Hepatocyte (in vitro differentiated cells): ENCODE measurements around the gene NEU3.
"Not testable (repeated sequence)": the region's sequence is repeated elsewhere in the genome, so short reads cannot be mapped to it uniquely, and the experiment has no call there.

ENCODE experiments used
- EZH2phosphoT487 ChIP-seq: fragments of 200-600 bp; sonication (generic); IDR thresholded peaks from one replicate; pipeline ENCODE4 v1.6.1; 2018; ENCODE audit warnings: antibody characterized with exemption, mild to moderate bottlenecking, low read depth, moderate library complexity; ENCODE audit not compliant: unreplicated experiment, severe bottlenecking
- TF ChIP-seq, protein P1 (sequence below): fragments of 200-600 bp; sonication (generic); IDR thresholded peaks from 2 replicates; pipeline ENCODE4 v1.5.1; 2016; ENCODE audit warnings: antibody characterized with exemption, mild to moderate bottlenecking; ENCODE audit not compliant: poor library complexity

DNA sequence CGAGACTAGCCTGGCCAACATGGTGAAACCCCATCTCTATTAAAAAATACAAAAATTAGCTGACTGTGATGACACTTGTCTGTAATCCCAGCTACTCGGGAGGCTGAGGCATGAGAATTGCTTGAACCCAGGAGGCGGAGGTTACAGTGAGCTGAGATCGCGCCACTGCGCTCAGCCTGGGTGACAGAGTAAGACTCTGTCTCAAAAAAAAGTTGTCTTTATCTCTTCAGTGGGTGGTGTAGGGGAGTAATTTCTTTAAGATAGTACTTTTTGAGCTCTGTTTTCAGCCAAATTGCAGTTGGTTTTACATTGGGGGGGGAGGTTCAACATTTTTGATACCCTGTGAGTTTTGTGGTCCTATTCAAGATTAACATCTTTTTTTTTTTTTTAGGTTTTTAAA, 28.6 kb upstream of the NEU3 start:
- TF ChIP-seq, protein P1, sequence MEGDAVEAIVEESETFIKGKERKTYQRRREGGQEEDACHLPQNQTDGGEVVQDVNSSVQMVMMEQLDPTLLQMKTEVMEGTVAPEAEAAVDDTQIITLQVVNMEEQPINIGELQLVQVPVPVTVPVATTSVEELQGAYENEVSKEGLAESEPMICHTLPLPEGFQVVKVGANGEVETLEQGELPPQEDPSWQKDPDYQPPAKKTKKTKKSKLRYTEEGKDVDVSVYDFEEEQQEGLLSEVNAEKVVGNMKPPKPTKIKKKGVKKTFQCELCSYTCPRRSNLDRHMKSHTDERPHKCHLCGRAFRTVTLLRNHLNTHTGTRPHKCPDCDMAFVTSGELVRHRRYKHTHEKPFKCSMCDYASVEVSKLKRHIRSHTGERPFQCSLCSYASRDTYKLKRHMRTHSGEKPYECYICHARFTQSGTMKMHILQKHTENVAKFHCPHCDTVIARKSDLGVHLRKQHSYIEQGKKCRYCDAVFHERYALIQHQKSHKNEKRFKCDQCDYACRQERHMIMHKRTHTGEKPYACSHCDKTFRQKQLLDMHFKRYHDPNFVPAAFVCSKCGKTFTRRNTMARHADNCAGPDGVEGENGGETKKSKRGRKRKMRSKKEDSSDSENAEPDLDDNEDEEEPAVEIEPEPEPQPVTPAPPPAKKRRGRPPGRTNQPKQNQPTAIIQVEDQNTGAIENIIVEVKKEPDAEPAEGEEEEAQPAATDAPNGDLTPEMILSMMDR = not testable (repeated sequence)
- not testable (repeated sequence) for TF ChIP-seq EZH2phosphoT487
